HepG2 (cell line): ENCODE measurements around the gene COX5B. TPM values are rescaled to one million over a fixed set of nuclear protein-coding genes. Genes with fewer than 3 reads are reported as not detected.

Experiments
- ELF4 ChIP-seq: sonication (generic); formaldehyde crosslinking; IDR thresholded peaks from 2 replicates; pipeline ENCODE4 v1.5.0; 2020; ENCODE audit warnings: missing genetic modification reagents, mild to moderate bottlenecking, moderate library complexity, borderline replicate concordance
- HES4 ChIP-seq: sonication (generic); formaldehyde crosslinking; IDR thresholded peaks from 2 replicates; pipeline ENCODE4 v1.9.0; 2021; ENCODE audit warnings: mild to moderate bottlenecking, missing genetic modification reagents, borderline replicate concordance
- KMT2A ChIP-seq: sonication (generic); formaldehyde crosslinking; IDR thresholded peaks from 2 replicates; pipeline ENCODE4 v1.4.0; 2020; ENCODE audit warnings: missing genetic modification reagents
- MTA3 ChIP-seq: sonication (generic); formaldehyde crosslinking; IDR thresholded peaks from 2 replicates; pipeline ENCODE4 v1.4.0; 2020; ENCODE audit warnings: missing genetic modification reagents
- NCOA1 ChIP-seq: sonication (generic); formaldehyde crosslinking; IDR thresholded peaks from 2 replicates; pipeline ENCODE4 v1.9.0; 2021; ENCODE audit warnings: missing genetic modification reagents
- RBM22 ChIP-seq: fragments of 200-400 bp; formaldehyde crosslinking; optimal IDR thresholded peaks from 2 replicates; pipeline ENCODE3; 2017; ENCODE audit warnings: mild to moderate bottlenecking, low read length, moderate library complexity
- SMAD3 ChIP-seq: sonication (generic); formaldehyde crosslinking; IDR thresholded peaks from 2 replicates; pipeline ENCODE4 v1.4.0; 2020; ENCODE audit warnings: missing genetic modification reagents
- SSRP1 ChIP-seq: IDR thresholded peaks from 2 replicates; pipeline ENCODE4 v1.6.1; 2016; ENCODE audit warnings: control low read depth
- XRCC5 ChIP-seq: fragments of 200-400 bp; formaldehyde crosslinking; optimal IDR thresholded peaks from 2 replicates; pipeline ENCODE3; 2017; ENCODE audit warnings: mild to moderate bottlenecking, low read length
- ZBTB42 ChIP-seq: sonication (generic); formaldehyde crosslinking; IDR thresholded peaks from 2 replicates; pipeline ENCODE4 v1.5.0; 2020; ENCODE audit warnings: mild to moderate bottlenecking, missing genetic modification reagents
- ZNF24 ChIP-seq: fragments of 450-650 bp; IDR thresholded peaks from 2 replicates; pipeline ENCODE4 v1.6.1; 2017; ENCODE audit warnings: antibody characterized with exemption, mild to moderate bottlenecking
- ZNF530 ChIP-seq: sonication (generic); formaldehyde crosslinking; IDR thresholded peaks from 2 replicates; pipeline ENCODE4 v1.5.0; 2020; ENCODE audit warnings: low read depth, mild to moderate bottlenecking, missing genetic modification reagents
- ZNF543 ChIP-seq: sonication (generic); formaldehyde crosslinking; IDR thresholded peaks from 2 replicates; pipeline ENCODE4 v1.4.0; 2020; ENCODE audit warnings: mild to moderate bottlenecking, missing genetic modification reagents
- ZNF569 ChIP-seq: sonication (generic); formaldehyde crosslinking; IDR thresholded peaks from 2 replicates; pipeline ENCODE4 v1.5.0; 2020; ENCODE audit warnings: mild to moderate bottlenecking, missing genetic modification reagents, moderate library complexity, borderline replicate concordance
- ZNF605 ChIP-seq: sonication (generic); formaldehyde crosslinking; IDR thresholded peaks from 2 replicates; pipeline ENCODE4 v1.8.0; 2022; ENCODE audit warnings: mild to moderate bottlenecking, missing genetic modification reagents
- ZNF629 ChIP-seq: sonication (generic); formaldehyde crosslinking; conservative IDR thresholded peaks from 2 replicates; pipeline ENCODE4 v1.5.0; 2020; ENCODE audit warnings: missing genetic modification reagents
- ZNF747 ChIP-seq: sonication (generic); formaldehyde crosslinking; IDR thresholded peaks from 2 replicates; pipeline ENCODE4 v1.8.1; 2023; ENCODE audit warnings: missing genetic modification reagents, mild to moderate bottlenecking, borderline replicate concordance
- ZNF883 ChIP-seq: sonication (generic); formaldehyde crosslinking; IDR thresholded peaks from 2 replicates; pipeline ENCODE4 v1.5.1; 2020; ENCODE audit warnings: mild to moderate bottlenecking, missing genetic modification reagents; ENCODE audit errors: not compliant biosample characterization
- polyA plus RNA-seq, 8 experiments: library from polyadenylated mRNA; depleted of rRNA in 3 of 8; stranded (reverse) in 7 of 8; unstranded in 1 of 8; fragments of >200 nt; fragmentation: Illumina TruSeq in 4 of 8; extraction: Trizol in 4 of 8; gene quantifications; 2 replicates each; pipeline versions ENCODE4 v1.2.1 to v1.2.3, GENCODE V29; 2011 to 2016; ENCODE audit warnings: low read depth in 4 of 8, missing spikeins in 1 of 8, mixed read lengths in 1 of 8; ENCODE audit not compliant: insufficient read depth in 1 of 8
- total RNA-seq, 5 experiments: library from RNA; depleted of rRNA; stranded (reverse); fragments of >200 nt; fragmentation: Illumina TruSeq; extraction: Trizol; gene quantifications; 2 replicates each; pipeline ENCODE4 v1.2.3, GENCODE V29; 2016; ENCODE audit warnings: low read depth in 1 of 5
- TF ChIP-seq, protein P1 (sequence below): sonication (generic); formaldehyde crosslinking; IDR thresholded peaks from 2 replicates; pipeline ENCODE4 v1.8.0; 2022; ENCODE audit warnings: missing genetic modification reagents, mild to moderate bottlenecking, moderate library complexity, borderline replicate concordance
- TF ChIP-seq, protein P2 (sequence below): sonication (generic); formaldehyde crosslinking; IDR thresholded peaks from 2 replicates; pipeline ENCODE4 v1.4.0; 2020; ENCODE audit warnings: missing genetic modification reagents
- TF ChIP-seq, protein P3 (sequence below): sonication (generic); formaldehyde crosslinking; conservative IDR thresholded peaks from 2 replicates; pipeline ENCODE4 v1.8.1; 2023; ENCODE audit warnings: missing genetic modification reagents
- TF ChIP-seq, protein P4 (sequence below): sonication (generic); formaldehyde crosslinking; IDR thresholded peaks from 2 replicates; pipeline ENCODE4 v1.8.1; 2023; ENCODE audit warnings: mild to moderate bottlenecking, moderate library complexity, missing genetic modification reagents

The COX5B gene
- total and polyA plus RNA-seq, 2 of the 13 experiments (the other 11 are each of a cell fraction or from before 2014, with no cell fraction given), result 453 to 536 TPM

DNA sequence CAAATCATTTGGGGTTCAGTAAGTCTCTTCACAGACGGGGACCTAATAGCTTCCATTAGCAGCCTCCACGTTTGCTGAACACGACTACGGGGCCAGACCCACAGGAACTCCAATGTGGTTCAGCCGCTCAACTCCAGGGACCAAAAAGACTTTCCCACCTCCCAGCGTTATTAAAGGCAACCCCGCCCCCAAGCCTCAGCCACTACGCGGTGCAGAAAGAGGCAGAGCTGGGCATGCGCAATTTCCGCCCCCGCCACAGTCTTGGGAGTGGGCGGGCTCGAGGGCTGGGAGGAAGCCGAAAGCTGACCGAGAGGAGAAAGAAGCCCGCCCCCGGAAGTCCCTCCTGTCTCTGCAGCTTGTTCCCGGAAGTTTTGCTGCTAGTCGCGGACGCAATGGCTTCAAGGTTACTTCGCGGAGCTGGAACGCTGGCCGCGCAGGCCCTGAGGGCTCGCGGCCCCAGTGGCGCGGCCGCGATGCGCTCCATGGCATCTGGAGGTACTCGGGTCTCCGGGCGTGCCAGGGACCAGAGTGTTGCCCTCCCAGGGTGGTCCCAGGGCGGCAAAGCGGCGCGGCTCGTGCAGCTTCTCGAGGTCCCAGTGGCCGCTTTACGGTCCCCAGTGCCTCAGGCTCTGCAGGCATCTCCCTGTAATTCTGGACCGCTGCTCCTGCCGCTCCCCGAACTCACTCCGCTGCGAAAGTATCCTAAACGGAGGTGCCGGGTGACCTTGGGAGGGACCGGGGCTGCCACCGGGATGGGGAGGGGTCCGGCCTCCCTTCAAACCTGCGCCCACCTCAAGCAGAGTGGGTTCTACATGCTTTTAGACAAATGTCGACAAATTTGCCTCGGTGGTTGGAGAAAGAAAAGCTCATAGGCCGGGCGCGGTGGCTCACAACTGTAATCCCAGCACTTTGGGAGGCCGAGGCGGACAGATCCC is at the start of gene COX5B (continued):
- TF ChIP-seq ZNF605 (no peak; the same call in none of the 2 replicates), MTA3 (CRISPR knock-in tag) (no peak), KMT2A (CRISPR knock-in tag) (peak; percentile 94), ZNF530 (CRISPR knock-in tag) (no peak), ELF4 (CRISPR knock-in tag) (peak; percentile 89; the same call in 1 of the 2 replicates), HES4 (CRISPR knock-in tag) (no peak), ZNF883 (CRISPR knock-in tag) (peak; percentile 96), ZNF543 (0 out of 2 replicates have a peak, but pooled peaks have one; percentile 28), ZNF569 (no peak), ZNF24 (peak; percentile 33; the same call in 1 of the 2 replicates), RBM22 (no peak), XRCC5 (peak; percentile 58), SMAD3 (CRISPR knock-in tag) (peak; percentile 69), ZNF747 (peak; percentile 52; the same call in 1 of the 2 replicates), NCOA1 (no peak; the same call in 1 of the 2 replicates), SSRP1 (no peak), ZBTB42 (CRISPR knock-in tag) (no peak), ZNF629 (CRISPR knock-in tag) (0 out of 2 replicates have a peak, but pooled peaks have one; percentile 16)
- TF ChIP-seq, protein P1, sequence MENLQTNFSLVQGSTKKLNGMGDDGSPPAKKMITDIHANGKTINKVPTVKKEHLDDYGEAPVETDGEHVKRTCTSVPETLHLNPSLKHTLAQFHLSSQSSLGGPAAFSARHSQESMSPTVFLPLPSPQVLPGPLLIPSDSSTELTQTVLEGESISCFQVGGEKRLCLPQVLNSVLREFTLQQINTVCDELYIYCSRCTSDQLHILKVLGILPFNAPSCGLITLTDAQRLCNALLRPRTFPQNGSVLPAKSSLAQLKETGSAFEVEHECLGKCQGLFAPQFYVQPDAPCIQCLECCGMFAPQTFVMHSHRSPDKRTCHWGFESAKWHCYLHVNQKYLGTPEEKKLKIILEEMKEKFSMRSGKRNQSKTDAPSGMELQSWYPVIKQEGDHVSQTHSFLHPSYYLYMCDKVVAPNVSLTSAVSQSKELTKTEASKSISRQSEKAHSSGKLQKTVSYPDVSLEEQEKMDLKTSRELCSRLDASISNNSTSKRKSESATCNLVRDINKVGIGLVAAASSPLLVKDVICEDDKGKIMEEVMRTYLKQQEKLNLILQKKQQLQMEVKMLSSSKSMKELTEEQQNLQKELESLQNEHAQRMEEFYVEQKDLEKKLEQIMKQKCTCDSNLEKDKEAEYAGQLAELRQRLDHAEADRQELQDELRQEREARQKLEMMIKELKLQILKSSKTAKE, result no peak
- TF ChIP-seq, protein P2, sequence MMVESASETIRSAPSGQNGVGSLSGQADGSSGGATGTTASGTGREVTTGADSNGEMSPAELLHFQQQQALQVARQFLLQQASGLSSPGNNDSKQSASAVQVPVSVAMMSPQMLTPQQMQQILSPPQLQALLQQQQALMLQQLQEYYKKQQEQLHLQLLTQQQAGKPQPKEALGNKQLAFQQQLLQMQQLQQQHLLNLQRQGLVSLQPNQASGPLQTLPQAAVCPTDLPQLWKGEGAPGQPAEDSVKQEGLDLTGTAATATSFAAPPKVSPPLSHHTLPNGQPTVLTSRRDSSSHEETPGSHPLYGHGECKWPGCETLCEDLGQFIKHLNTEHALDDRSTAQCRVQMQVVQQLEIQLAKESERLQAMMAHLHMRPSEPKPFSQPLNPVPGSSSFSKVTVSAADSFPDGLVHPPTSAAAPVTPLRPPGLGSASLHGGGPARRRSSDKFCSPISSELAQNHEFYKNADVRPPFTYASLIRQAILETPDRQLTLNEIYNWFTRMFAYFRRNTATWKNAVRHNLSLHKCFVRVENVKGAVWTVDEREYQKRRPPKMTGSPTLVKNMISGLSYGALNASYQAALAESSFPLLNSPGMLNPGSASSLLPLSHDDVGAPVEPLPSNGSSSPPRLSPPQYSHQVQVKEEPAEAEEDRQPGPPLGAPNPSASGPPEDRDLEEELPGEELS (CRISPR knock-in tag), result peak; percentile 36; the same call in 1 of the 2 replicates
- TF ChIP-seq, protein P3, sequence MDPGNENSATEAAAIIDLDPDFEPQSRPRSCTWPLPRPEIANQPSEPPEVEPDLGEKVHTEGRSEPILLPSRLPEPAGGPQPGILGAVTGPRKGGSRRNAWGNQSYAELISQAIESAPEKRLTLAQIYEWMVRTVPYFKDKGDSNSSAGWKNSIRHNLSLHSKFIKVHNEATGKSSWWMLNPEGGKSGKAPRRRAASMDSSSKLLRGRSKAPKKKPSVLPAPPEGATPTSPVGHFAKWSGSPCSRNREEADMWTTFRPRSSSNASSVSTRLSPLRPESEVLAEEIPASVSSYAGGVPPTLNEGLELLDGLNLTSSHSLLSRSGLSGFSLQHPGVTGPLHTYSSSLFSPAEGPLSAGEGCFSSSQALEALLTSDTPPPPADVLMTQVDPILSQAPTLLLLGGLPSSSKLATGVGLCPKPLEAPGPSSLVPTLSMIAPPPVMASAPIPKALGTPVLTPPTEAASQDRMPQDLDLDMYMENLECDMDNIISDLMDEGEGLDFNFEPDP, result no peak
- TF ChIP-seq, protein P4, sequence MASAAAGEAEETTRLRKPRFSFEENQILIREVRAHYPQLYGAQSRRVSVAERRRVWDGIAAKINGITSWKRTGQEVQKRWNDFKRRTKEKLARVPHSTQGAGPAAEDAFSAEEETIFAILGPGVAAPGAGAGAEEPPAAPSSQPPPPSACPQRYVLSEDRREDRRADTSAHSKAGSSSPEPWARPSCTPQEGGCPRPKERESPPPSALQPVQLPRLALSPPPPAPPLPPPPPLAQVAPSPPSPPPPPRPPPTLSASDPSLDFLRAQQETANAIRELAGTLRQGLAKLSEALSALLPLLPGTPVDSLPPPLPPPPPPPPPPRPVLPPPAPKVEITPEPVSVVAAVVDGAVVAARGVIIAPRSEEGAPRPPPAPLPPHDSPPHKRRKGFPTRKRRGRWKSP (CRISPR knock-in tag), result peak; percentile 66; the same call in 1 of the 2 replicates
